ENCODE data around the gene USP7. TPM values are rescaled to one million over a fixed set of nuclear protein-coding genes. Genes with fewer than 3 reads are reported as not detected.

USP7 gene
- total and polyA plus RNA-seq, 10 of the 15 experiments (the other 5 are each of a cell fraction or from before 2014, with no cell fraction given), result 16.2 to 133 (median 60.5) TPM

GRCh38 chr16:8893976-8894690 is 69.6 kb downstream of the USP7 start:
- intact Hi-C loops (cut with micrococcal nuclease; ENCODE audit: unreplicated experiment), result loop anchor here (5.0 kb wide), 1 partner anchor 97 kb away; the partner anchor contains the start of genes PMM2 and TMEM186
- ATAC-seq, result no peak
- ChIA-PET POLR2A (interaction anchor here (0.9 kb wide), 1 partner anchor 68 kb away, joined by 3 read pairs; no protein-coding TSS in a partner anchor), CTCF (interaction anchor here (0.5 to 4.4 kb wide), 6 partner anchors 9 to 241 kb away, joined by 3 to 43 read pairs (median 4); no protein-coding TSS in a partner anchor), RAD21 (ENCODE audit: unreplicated experiment) (interaction anchor here (1.0 to 4.4 kb wide), 5 partner anchors 23 to 240 kb away, joined by 3 to 30 read pairs (median 4); partner anchors contain the start of gene CARHSP1), SMC1A (ENCODE audit: uncharacterized antibody, unreplicated experiment) (interaction anchor here (0.6 to 3.9 kb wide), 6 partner anchors 34 to 245 kb away, joined by 3 to 16 read pairs (median 4); no protein-coding TSS in a partner anchor)
- in situ Hi-C loops (cut with MboI), result no loop called here
- H3K27me3 ChIP-seq (replicated peaks in 1 of 2; ENCODE audit: control insufficient read depth in 2 of 2, insufficient read depth in 2 of 2, low read length in 1 of 2), result no peaks in the 10 kb centered on the region
- BruUV-seq (replicated peaks), result no TSS peak
- no peak for FAIRE-seq
- H2AFZ ChIP-seq (ENCODE audit: control insufficient read depth, low read depth, low read length), result no peak overlapping the region
- TF ChIP-seq HDAC6 (IDR thresholded peaks at IDR 0.05; ENCODE audit: unreplicated experiment) (no peak), NRF1 (conservative IDR thresholded peaks at IDR 0.05; ENCODE audit: low read depth, low read length) (no peak), SIX5 (IDR thresholded peaks at IDR 0.05; ENCODE audit: low read depth, low read length, severe bottlenecking) (no peak), SMC3 (IDR thresholded peaks at IDR 0.05; ENCODE audit: borderline replicate concordance, low read length) (no peak), NR2C1 (IDR thresholded peaks at IDR 0.05) (no peak), EP300 (IDR thresholded peaks at IDR 0.05; ENCODE audit: borderline replicate concordance in 1 of 2, control insufficient read depth in 1 of 2, low read depth in 2 of 2, low read length in 2 of 2) (no peak), CTCF (IDR thresholded peaks at IDR 0.05 in 2 of 3, conservative IDR thresholded peaks at IDR 0.05 in 1 of 3; ENCODE audit: control insufficient read depth in 2 of 3, extremely low read depth in 1 of 3, insufficient read depth in 1 of 3, low read depth in 3 of 3, low read length in 3 of 3) (no peak), TARDBP (IDR thresholded peaks at IDR 0.05; ENCODE audit: borderline replicate concordance) (no peak), MEF2B (IDR thresholded peaks at IDR 0.05; ENCODE audit: partially characterized antibody, poor library complexity, severe bottlenecking) (no peak), STAT3 (IDR thresholded peaks at IDR 0.05; ENCODE audit: low read depth, low read length) (no peak), PAX8 (IDR thresholded peaks at IDR 0.05) (no peak), PML (IDR thresholded peaks at IDR 0.05; ENCODE audit: low read length) (no peak), SMARCA5 (IDR thresholded peaks at IDR 0.05) (no peak), SUPT20H (IDR thresholded peaks at IDR 0.05; ENCODE audit: borderline replicate concordance, control insufficient read depth, low read depth, low read length) (no peak), SUZ12 (IDR thresholded peaks at IDR 0.05; ENCODE audit: unreplicated experiment) (no peak), IKZF1 (conservative IDR thresholded peaks at IDR 0.05) (no peak), IRF3 (IDR thresholded peaks at IDR 0.05) (no peak), TBL1XR1 (IDR thresholded peaks at IDR 0.05; ENCODE audit: low read depth, low read length) (no peak)
- peaks cover 10% of the 10 kb centered on the region for H3K79me2 ChIP-seq (ENCODE audit: control insufficient read depth, insufficient read depth, low read length)
- peak overlapping the region; percentile 94; the same call in 1 of the 2 replicates for H3K4me2 ChIP-seq (ENCODE audit: control insufficient read depth, insufficient read depth)
- 66% methylated on average over 14 of the region's 14 CpGs for WGBS (ENCODE audit: insufficient coverage, insufficient replicate concordance, low lambda C conversion rate, missing lambda C conversion rate)
- peaks cover 40 to 52% of the 10 kb centered on the region in 2 experiments for H3K36me3 ChIP-seq (ENCODE audit: control insufficient read depth in 2 of 2, insufficient read depth in 2 of 2, low read length in 1 of 2)
- no peak for DNase-seq (ENCODE audit: low read depth, low spot score)
- H3K27ac ChIP-seq (ENCODE audit: control insufficient read depth, insufficient read depth), result peak overlapping the region; percentile 95
- peaks cover 3% of the 10 kb centered on the region; the same call in 2 of the 3 replicates for H3K9me3 ChIP-seq (replicated peaks; ENCODE audit: control insufficient read depth, insufficient read depth, low read length)
- H3K9ac ChIP-seq (ENCODE audit: control insufficient read depth, insufficient read depth, low read length), result no peak overlapping the region
- no peaks in the 10 kb centered on the region for H4K20me1 ChIP-seq (ENCODE audit: control insufficient read depth, insufficient read depth)
- H3K4me3 ChIP-seq, result no peak overlapping the region
- H3K4me1 ChIP-seq (ENCODE audit: control insufficient read depth, insufficient read depth, low read length), result peaks cover 49% of the 10 kb centered on the region

All from GM12878 (cell line).